H1 (cell line): ENCODE measurements around the gene PCDHGB3. TPM values are rescaled to one million over a fixed set of nuclear protein-coding genes. Genes with fewer than 3 reads are reported as not detected.
A peak's percentile ranks its signal among the peaks of the same experiment; 100 is the strongest.

Experiments
- CTCF ChIA-PET: fragments of 300-600 bp; sonication (Branson Sonifier 250); formaldehyde crosslinking; loops from one replicate; lab custom pipeline; 2021; ENCODE audit not compliant: partially characterized antibody; lab: Charles Lee
- POLR2A ChIA-PET: fragments of 300-600 bp; sonication (Branson Sonifier 250); formaldehyde crosslinking; loops from one replicate; lab custom pipeline; 2021; ENCODE audit warnings: inconsistent platforms; ENCODE audit not compliant: partially characterized antibody; lab: Charles Lee
- DNase-seq, 2 experiments: peaks; one replicate each; pipeline versions ENCODE4 v3.0.0 to v3.0.0-alpha.2; 2010 to 2022; ENCODE audit warnings: low spot score in 2 of 2, low read depth in 1 of 2, mixed read lengths in 1 of 2
- FAIRE-seq: peaks from 2 replicates; lab custom pipeline; 2011; peaks lifted over from hg19 to GRCh38; lab: Jason Lieb, UNC
- H2AFZ ChIP-seq: 2 replicates; pipeline ENCODE4 v1.8.1; 2012; ENCODE audit warnings: low read length, inconsistent platforms
- H2AK5ac ChIP-seq: 2 replicates; pipeline ENCODE4 v1.6.1; 2013; ENCODE audit warnings: low read depth, low read length
- H2BK120ac ChIP-seq: replicated peaks from 2 replicates; pipeline ENCODE3; 2013; ENCODE audit warnings: low read depth, low read length, inconsistent platforms
- H2BK12ac ChIP-seq: 2 replicates; pipeline ENCODE4 v1.6.1; 2013; ENCODE audit warnings: low read depth, low read length
- H2BK15ac ChIP-seq: 2 replicates; pipeline ENCODE4 v1.6.1; 2013; ENCODE audit warnings: low read length
- H2BK20ac ChIP-seq: 2 replicates; pipeline ENCODE4 v1.6.1; 2013; ENCODE audit warnings: low read length
- H2BK5ac ChIP-seq: 2 replicates; pipeline ENCODE4 v1.6.1; 2013; ENCODE audit warnings: low read depth, low read length
- H3K14ac ChIP-seq: 2 replicates; pipeline ENCODE4 v1.6.1; 2013; ENCODE audit warnings: inconsistent platforms; ENCODE audit not compliant: insufficient read length
- H3K18ac ChIP-seq: 2 replicates; pipeline ENCODE4 v1.6.1; 2013; ENCODE audit warnings: low read length; ENCODE audit errors: extremely low read depth
- H3K23ac ChIP-seq: 2 replicates; pipeline ENCODE4 v1.6.1; 2013; ENCODE audit warnings: inconsistent platforms; ENCODE audit not compliant: insufficient read length
- H3K23me2 ChIP-seq: 2 replicates; pipeline ENCODE4 v1.6.1; 2013; ENCODE audit warnings: low read depth, low read length
- H3K27ac ChIP-seq: 2 replicates; pipeline ENCODE4 v1.6.1; 2011; ENCODE audit warnings: low read depth, low read length, inconsistent platforms
- H3K27me3 ChIP-seq, 4 experiments: replicated peaks in 1 of 4; 1 replicate in 1 of 4; 2 replicates in 3 of 4; pipeline versions ENCODE4 v1.6.1 to v1.8.1; 2011 to 2013; ENCODE audit warnings: low read length in 3 of 4, mild to moderate bottlenecking in 3 of 4, inconsistent platforms in 2 of 4, mixed read lengths in 2 of 4, moderate library complexity in 1 of 4; ENCODE audit not compliant: control insufficient read depth in 3 of 4, insufficient read depth in 3 of 4; ENCODE audit errors: extremely low read depth in 1 of 4
- H3K36me3 ChIP-seq, 4 experiments: 2 replicates each; pipeline versions ENCODE4 v1.6.1 to v1.8.1; 2011 to 2013; ENCODE audit warnings: mild to moderate bottlenecking in 4 of 4, low read length in 3 of 4, moderate library complexity in 2 of 4, control low read depth in 1 of 4, inconsistent platforms in 1 of 4; ENCODE audit not compliant: insufficient read depth in 4 of 4, control insufficient read depth in 2 of 4
- H3K4ac ChIP-seq: replicated peaks from 2 replicates; pipeline ENCODE3; 2013; ENCODE audit warnings: low read length, low read depth, mixed read lengths, inconsistent platforms; ENCODE audit not compliant: insufficient read length
- H3K4me1 ChIP-seq, 4 experiments: replicated peaks in 1 of 4; 1 replicate in 1 of 4; 2 replicates in 3 of 4; pipeline versions ENCODE4 v1.6.1 to v1.8.1; 2011 to 2013; ENCODE audit warnings: low read length in 3 of 4, inconsistent platforms in 2 of 4, mixed read lengths in 1 of 4; ENCODE audit not compliant: insufficient read depth in 4 of 4, control insufficient read depth in 3 of 4
- H3K4me2 ChIP-seq, 2 experiments: 2 replicates each; pipeline versions ENCODE4 v1.6.1 to v1.8.1; 2011 to 2013; ENCODE audit warnings: low read depth in 2 of 2, low read length in 2 of 2, control low read depth in 1 of 2, inconsistent platforms in 1 of 2, mild to moderate bottlenecking in 1 of 2; ENCODE audit not compliant: insufficient read depth in 1 of 2
- H3K4me3 ChIP-seq, 4 experiments: fragments of 200-600, 300-600 bp in 1 of 4; sonication (generic), shearing (Covaris generic), sonication (Bioruptor Twin) in 1 of 4; 2 replicates each; pipeline versions ENCODE4 v1.5.1 to v1.8.1; 2011 to 2016; ENCODE audit warnings: low read length in 4 of 4, low read depth in 3 of 4, control low read depth in 2 of 4, inconsistent platforms in 2 of 4, mild to moderate bottlenecking in 2 of 4, mixed read lengths in 1 of 4, moderate library complexity in 1 of 4; ENCODE audit not compliant: insufficient read depth in 2 of 4; ENCODE audit errors: extremely low read depth in 1 of 4
- H3K56ac ChIP-seq: replicated peaks from 2 replicates; pipeline ENCODE3; 2013; ENCODE audit warnings: low read depth, mild to moderate bottlenecking, mixed read lengths, low read length, inconsistent platforms; ENCODE audit not compliant: insufficient read length
- H3K79me1 ChIP-seq: 2 replicates; pipeline ENCODE4 v1.6.1; 2013; ENCODE audit warnings: low read depth, low read length, control low read depth
- H3K79me2 ChIP-seq, 2 experiments: 2 replicates each; pipeline versions ENCODE4 v1.6.1 to v1.8.1; 2012 to 2013; ENCODE audit warnings: low read length in 2 of 2, mild to moderate bottlenecking in 2 of 2, inconsistent platforms in 1 of 2; ENCODE audit not compliant: insufficient read depth in 2 of 2, control insufficient read depth in 1 of 2
- H3K9ac ChIP-seq, 4 experiments: replicated peaks in 1 of 4; 1 replicate in 1 of 4; 2 replicates in 3 of 4; pipeline versions ENCODE4 v1.6.1 to v1.8.1; 2011 to 2013; ENCODE audit warnings: low read depth in 3 of 4, low read length in 3 of 4, control low read depth in 2 of 4, mild to moderate bottlenecking in 2 of 4, moderate library complexity in 2 of 4, inconsistent platforms in 1 of 4; ENCODE audit errors: extremely low read depth in 1 of 4
- H3K9me3 ChIP-seq, 2 experiments: 2 replicates each; pipeline versions ENCODE4 v1.6.1 to v1.8.1; 2012 to 2013; ENCODE audit warnings: mild to moderate bottlenecking in 2 of 2, moderate library complexity in 2 of 2, control low read depth in 1 of 2, inconsistent platforms in 1 of 2, low read depth in 1 of 2, low read length in 1 of 2, mixed read lengths in 1 of 2; ENCODE audit not compliant: insufficient read depth in 2 of 2
- H4K20me1 ChIP-seq, 2 experiments: replicated peaks in 1 of 2; 2 replicates each; pipeline versions ENCODE3 to v1.8.1; 2011 to 2013; ENCODE audit warnings: inconsistent platforms in 2 of 2, low read length in 2 of 2, mild to moderate bottlenecking in 1 of 2; ENCODE audit not compliant: insufficient read depth in 2 of 2, control insufficient read depth in 1 of 2
- H4K5ac ChIP-seq: 2 replicates; pipeline ENCODE4 v1.6.1; 2013; ENCODE audit warnings: low read length, low read depth, mixed read lengths, inconsistent platforms; ENCODE audit not compliant: insufficient read length
- H4K8ac ChIP-seq: 2 replicates; pipeline ENCODE4 v1.8.0; 2013; ENCODE audit warnings: mild to moderate bottlenecking, moderate library complexity, low read length, inconsistent platforms; ENCODE audit not compliant: insufficient read depth; ENCODE audit errors: extremely low read depth
- H4K91ac ChIP-seq: replicated peaks from 2 replicates; pipeline ENCODE3; 2013; ENCODE audit warnings: low read length, mixed read lengths, inconsistent platforms; ENCODE audit not compliant: insufficient read length
- CBX5 ChIP-seq: fragments of 300-800, 300-1000 bp; sonication (generic); IDR thresholded peaks from 2 replicates; pipeline ENCODE4 v1.7.1; 2016; ENCODE audit warnings: antibody characterized with exemption, low read length, low read depth
- CBX8 ChIP-seq: fragments of 300-800, 300-1000 bp; sonication (generic); IDR thresholded peaks from 2 replicates; pipeline ENCODE4 v1.7.1; 2016; ENCODE audit warnings: low read depth, low read length, borderline replicate concordance
- CHD2 ChIP-seq: IDR thresholded peaks from 2 replicates; pipeline ENCODE4 v1.6.1; 2012; ENCODE audit warnings: low read length, improper control_type of control experiment
- E2F6 ChIP-seq: IDR thresholded peaks from 2 replicates; pipeline ENCODE4 v1.6.1; 2012; ENCODE audit warnings: inconsistent platforms
- MAFK ChIP-seq: IDR thresholded peaks from 2 replicates; pipeline ENCODE4 v1.6.1; 2012; ENCODE audit warnings: low read depth, mild to moderate bottlenecking, improper control_type of control experiment, low read length
- POLR2A ChIP-seq, 2 experiments: IDR thresholded peaks; 1 replicate in 1 of 2; 2 replicates in 1 of 2; pipeline ENCODE4 v1.6.1; 2011; ENCODE audit warnings: low read depth in 2 of 2, low read length in 2 of 2, mild to moderate bottlenecking in 2 of 2; ENCODE audit errors: control extremely low read depth in 1 of 2
- POU5F1 ChIP-seq: IDR thresholded peaks from 2 replicates; pipeline ENCODE4 v1.6.1; 2011; ENCODE audit warnings: low read depth, mild to moderate bottlenecking, low read length, moderate library complexity
- RAD21 ChIP-seq, 2 experiments: IDR thresholded peaks in 1 of 2; conservative IDR thresholded peaks in 1 of 2; 2 replicates each; pipeline ENCODE4 v1.6.1; 2011; ENCODE audit warnings: low read depth in 2 of 2, low read length in 2 of 2, improper control_type of control experiment in 1 of 2, inconsistent platforms in 1 of 2, mild to moderate bottlenecking in 1 of 2, moderate library complexity in 1 of 2
- RBBP5 ChIP-seq: IDR thresholded peaks from 2 replicates; pipeline ENCODE4 v1.7.1; 2012; ENCODE audit warnings: low read depth, mild to moderate bottlenecking, inconsistent platforms, low read length, moderate library complexity, borderline replicate concordance
- SIN3A ChIP-seq, 2 experiments: IDR thresholded peaks in 1 of 2; conservative IDR thresholded peaks in 1 of 2; 2 replicates each; pipeline ENCODE4 v1.6.1; 2011 to 2012; ENCODE audit warnings: low read length in 2 of 2, improper control_type of control experiment in 1 of 2, low read depth in 1 of 2, mild to moderate bottlenecking in 1 of 2
- TAF1 ChIP-seq: IDR thresholded peaks from 2 replicates; pipeline ENCODE4 v1.6.1; 2011; ENCODE audit warnings: mild to moderate bottlenecking, low read depth, low read length
- TBP ChIP-seq: IDR thresholded peaks from 2 replicates; pipeline ENCODE4 v1.6.1; 2011; ENCODE audit warnings: low read depth, low read length, improper control_type of control experiment
- TCF12 ChIP-seq: IDR thresholded peaks from 2 replicates; pipeline ENCODE4 v1.6.1; 2011; ENCODE audit warnings: low read depth, mild to moderate bottlenecking, low read length
- TEAD4 ChIP-seq: IDR thresholded peaks from 2 replicates; pipeline ENCODE4 v1.6.1; 2012; ENCODE audit warnings: low read depth, low read length, inconsistent platforms, mixed read lengths
- WGBS, 2 experiments: shearing (Covaris generic) in 1 of 2; methylation state at CpG; one replicate each; pipeline versions ENCODE4 v1.1.6 to v1.1.7; 2013 to 2015; ENCODE audit warnings: low lambda C conversion rate in 2 of 2, mixed read lengths in 2 of 2, inconsistent platforms in 1 of 2, low coverage in 1 of 2, missing lambda C conversion rate in 1 of 2; ENCODE audit not compliant: insufficient replicate concordance in 2 of 2, insufficient coverage in 1 of 2, insufficient read length in 1 of 2; ENCODE audit errors: extremely low coverage in 1 of 2, missing lambda C conversion rate in 1 of 2; 5-methylcytosine and 5-hydroxymethylcytosine counted together
- polyA plus RNA-seq, 7 experiments: library from polyadenylated mRNA; depleted of rRNA in 3 of 7; stranded (reverse) in 5 of 7; unstranded in 2 of 7; fragments of >200 nt in 5 of 7; fragments of 200-250 nt in 2 of 7; gene quantifications; 1 replicate in 5 of 7; 2 replicates in 1 of 7; 4 replicates in 1 of 7; pipeline versions ENCODE4 v1.2.1 to v1.2.3, GENCODE V29; 2011 to 2013; ENCODE audit warnings: missing spikeins in 2 of 7, mixed read lengths in 2 of 7
- total RNA-seq: library from RNA; stranded (reverse); fragmentation: NEBNext Ultra II Directional; extraction: Animal tissue kit (Norgen Biotek cat#: 25700); gene quantifications from 2 replicates; pipeline ENCODE4 v1.2.1, GENCODE V29; 2021

Gene PCDHGB3
- total and polyA plus RNA-seq, 2 of the 8 experiments (the other 6 are each of a cell fraction or from before 2014, with no cell fraction given) = 1.6 to 1.9 TPM

GRCh38 chr5:141356950-141357349 lies 13.1 kb upstream of the PCDHGB3 start:
- peak overlapping the region; percentile 5 for H4K8ac ChIP-seq
- ChIA-PET POLR2A (no interaction called here), CTCF (interaction anchor here (0.8 to 4.4 kb wide), 8 partner anchors 7 to 201 kb away, joined by 3 to 27 read pairs (median 14); partner anchors contain the start of genes PCDHB15, PCDHGA1, PCDHGA2 and PCDHGA5)
- peaks cover 31 to 50% of the 10 kb centered on the region in 2 experiments for H3K9me3 ChIP-seq
- no peak overlapping the region for H3K4ac ChIP-seq
- no peak overlapping the region for H2AK5ac ChIP-seq
- H3K9ac ChIP-seq = no peak overlapping the region
- FAIRE-seq (no peak), DNase-seq (no peak)
- no peak overlapping the region for H3K23ac ChIP-seq
- H3K18ac ChIP-seq = no peak overlapping the region
- H2BK12ac ChIP-seq = no peak overlapping the region
- no peaks in the 10 kb centered on the region for H3K23me2 ChIP-seq
- H2AFZ ChIP-seq = no peak overlapping the region
- H3K56ac ChIP-seq = no peak overlapping the region
- H3K4me1 ChIP-seq = 0 out of 7 replicates have a peak, but pooled peaks cover 0 to 1% (median 0%) of the 10 kb centered on the region in 4 experiments
- WGBS, 2 experiments = 93% methylated on average over 17 of the region's 19 CpGs; no CpG with 5 or more reads in 1 of the 2 experiments
- H3K27me3 ChIP-seq = no peaks in the 10 kb centered on the region
- no peak overlapping the region for H2BK15ac ChIP-seq
- H4K5ac ChIP-seq = no peak overlapping the region
- H2BK120ac ChIP-seq = no peak overlapping the region
- no peak overlapping the region for H3K27ac ChIP-seq
- TF ChIP-seq POU5F1 = no peak
- TF ChIP-seq CHD2 = no peak
- no peak for TF ChIP-seq TCF12
- TF ChIP-seq TEAD4 = no peak
- no peak for TF ChIP-seq RAD21 (IDR thresholded peaks at IDR 0.05 in 1 of 2, conservative IDR thresholded peaks at IDR 0.05 in 1 of 2; ENCODE audit: low read depth in 2 of 2, low read length in 2 of 2)
- no peak for TF ChIP-seq TBP
- no peak for TF ChIP-seq MAFK
- TF ChIP-seq POLR2A (IDR thresholded peaks at IDR 0.05; ENCODE audit: control extremely low read depth in 1 of 2, low read depth in 2 of 2, low read length in 2 of 2) = no peak
- no peak for TF ChIP-seq RBBP5
- TF ChIP-seq TAF1 = no peak
- no peak for TF ChIP-seq E2F6
- no peak for TF ChIP-seq CBX5
- TF ChIP-seq SIN3A (conservative IDR thresholded peaks at IDR 0.05 in 1 of 2, IDR thresholded peaks at IDR 0.05 in 1 of 2; ENCODE audit: low read depth in 1 of 2, low read length in 2 of 2) = no peak
- TF ChIP-seq CBX8 = no peak
- H3K4me2 ChIP-seq = no peak overlapping the region
- no peak overlapping the region for H3K4me3 ChIP-seq
- no peaks in the 10 kb centered on the region for H3K79me2 ChIP-seq
- no peak overlapping the region for H4K91ac ChIP-seq
- no peaks in the 10 kb centered on the region for H3K79me1 ChIP-seq
- no peak overlapping the region for H2BK20ac ChIP-seq
- H3K14ac ChIP-seq = no peak overlapping the region
- no peaks in the 10 kb centered on the region for H4K20me1 ChIP-seq
- H2BK5ac ChIP-seq = no peak overlapping the region
- peaks cover 0 to 12% (median 2%) of the 10 kb centered on the region in 4 experiments; a peak in 3 of 8 replicates for H3K36me3 ChIP-seq
